OCI-LY7 (cell line): ENCODE measurements around the gene PLCL2. TPM values are rescaled to one million over a fixed set of nuclear protein-coding genes. Genes with fewer than 3 reads are reported as not detected.

Experiments used
- BruUV-seq: library from RNA; stranded (reverse); fragments of 400-500 nt; replicated peaks from 2 replicates; lab custom pipeline; 2021; lab: Mats Ljungman, UMichigan
- CTCF ChIA-PET: fragments of 300-600 bp; sonication (Branson Sonifier 250); formaldehyde crosslinking; loops from one replicate; lab custom pipeline; 2022; ENCODE audit warnings: antibody characterized with exemption; ENCODE audit not compliant: unreplicated experiment; lab: Charles Lee
- POLR2A ChIA-PET: fragments of 300-600 bp; sonication (Branson Sonifier 250); formaldehyde crosslinking; loops from one replicate; lab custom pipeline; 2022; ENCODE audit warnings: antibody characterized with exemption; lab: Charles Lee
- DNase-seq: peaks from one replicate; pipeline ENCODE4 v3.0.0-alpha.2; 2015; ENCODE audit warnings: low spot score
- H2AFZ ChIP-seq: fragments of 200-600 bp; sonication (generic), shearing (Covaris generic); 2 replicates; pipeline ENCODE4 v1.6.1; 2014; ENCODE audit warnings: mild to moderate bottlenecking, antibody characterized with exemption, low read length, moderate library complexity
- H3K27ac ChIP-seq: fragments of 200-600 bp; sonication (generic); 2 replicates; pipeline ENCODE4 v1.5.1; 2014; ENCODE audit warnings: mixed run types, low read depth, mild to moderate bottlenecking, moderate library complexity, low read length, inconsistent platforms; ENCODE audit not compliant: poor library complexity, severe bottlenecking
- H3K36me3 ChIP-seq: fragments of 200-600 bp; sonication (generic); 2 replicates; pipeline ENCODE4 v1.6.1; 2014; ENCODE audit warnings: mild to moderate bottlenecking, antibody characterized with exemption, low read length, moderate library complexity, mixed read lengths; ENCODE audit not compliant: insufficient read depth
- H3K4me1 ChIP-seq: fragments of 200-600 bp; sonication (generic); 2 replicates; pipeline ENCODE4 v1.5.1; 2014; ENCODE audit warnings: mild to moderate bottlenecking, low read length; ENCODE audit not compliant: insufficient read depth, poor library complexity, severe bottlenecking
- H3K4me2 ChIP-seq: fragments of 200-600 bp; sonication (generic); 2 replicates; pipeline ENCODE4 v1.6.1; 2014; ENCODE audit warnings: mild to moderate bottlenecking, low read length
- H3K4me3 ChIP-seq: fragments of 200-600 bp; sonication (generic); 2 replicates; pipeline ENCODE4 v1.5.1; 2014; ENCODE audit warnings: mild to moderate bottlenecking, low read depth, low read length; ENCODE audit not compliant: poor library complexity, severe bottlenecking
- H3K79me2 ChIP-seq: fragments of 200-600 bp; sonication (generic); 2 replicates; pipeline ENCODE4 v1.6.1; 2016; ENCODE audit warnings: low read depth, mild to moderate bottlenecking, low read length, moderate library complexity, mixed read lengths; ENCODE audit not compliant: insufficient read depth
- H3K9me2 ChIP-seq: fragments of 200-600 bp; sonication (generic); 2 replicates; pipeline ENCODE4 v1.6.1; 2016; ENCODE audit warnings: mild to moderate bottlenecking, low read length, mixed read lengths; ENCODE audit not compliant: insufficient read depth
- H3K9me3 ChIP-seq: fragments of 200-600 bp; sonication (generic); 2 replicates; pipeline ENCODE4 v1.6.1; 2014; ENCODE audit warnings: mild to moderate bottlenecking, mixed run types, low read length, mixed read lengths
- H4K20me1 ChIP-seq: fragments of 200-600 bp; sonication (generic); 2 replicates; pipeline ENCODE4 v1.6.1; 2014; ENCODE audit warnings: mild to moderate bottlenecking, antibody characterized with exemption, low read length, moderate library complexity, mixed read lengths; ENCODE audit not compliant: insufficient read depth
- EZH2phosphoT487 ChIP-seq: fragments of 200-600 bp; sonication (generic); IDR thresholded peaks from 2 replicates; pipeline ENCODE4 v1.6.1; 2018; ENCODE audit warnings: low read depth, borderline replicate concordance, mild to moderate bottlenecking, mixed run types, antibody characterized with exemption, low read length, moderate library complexity, mixed read lengths
- intact Hi-C: fragments of 100-400 bp; cut with micrococcal nuclease; formaldehyde crosslinking; loops from one replicate; pipeline ENCODE4 v1.10.0; 2022; ENCODE audit not compliant: unreplicated experiment
- total RNA-seq, 2 experiments: library from RNA; depleted of rRNA in 1 of 2; stranded (reverse); fragments of >200 nt in 1 of 2; shearing (Covaris generic) in 1 of 2; gene quantifications; 2 replicates each; pipeline ENCODE4 v1.2.3, GENCODE V29; 2014 to 2022
- TF ChIP-seq, protein P1 (sequence below): fragments of 200-600 bp; sonication (generic); conservative IDR thresholded peaks from 2 replicates; pipeline ENCODE4 v1.5.1; 2014; ENCODE audit warnings: mild to moderate bottlenecking, antibody characterized with exemption, low read length, moderate library complexity, mixed read lengths

PLCL2 gene
- total RNA-seq, 2 experiments from 2014 or later, result 34.1 to 41.6 TPM

DNA sequence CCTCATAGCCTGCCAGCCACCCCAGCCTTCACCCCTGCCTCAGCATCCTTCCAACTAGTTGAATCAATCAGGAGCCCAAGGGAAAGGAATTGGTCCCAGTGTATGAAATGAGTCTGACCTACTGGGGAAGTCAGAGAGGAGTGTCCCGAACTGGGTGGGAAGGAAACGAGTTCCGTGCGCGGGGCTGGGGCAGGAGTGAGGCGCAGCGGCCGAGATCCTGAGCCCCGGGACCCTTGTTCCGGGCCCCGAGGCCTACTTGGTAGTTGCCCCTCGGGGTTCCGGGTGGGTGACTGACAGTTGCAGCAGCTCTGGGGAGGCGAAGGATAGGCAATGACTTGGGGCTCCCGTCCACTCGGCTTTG lies 1.1 kb upstream of the PLCL2 start:
- Histone ChIP-seq H3K4me2 (peak overlapping the region; percentile 86), H3K36me3 (no peaks in the 10 kb centered on the region), H3K9me3 (no peaks in the 10 kb centered on the region), H4K20me1 (peaks cover 16% of the 10 kb centered on the region; the same call in 1 of the 2 replicates), H2AFZ (peak overlapping the region; percentile 81; the same call in 1 of the 2 replicates), H3K9me2 (no peaks in the 10 kb centered on the region), H3K79me2 (peaks cover 35% of the 10 kb centered on the region), H3K27ac (no peak overlapping the region), H3K4me3 (peak overlapping the region; percentile 76), H3K4me1 (peaks cover 17% of the 10 kb centered on the region)
- DNase-seq, result no peak
- ChIA-PET CTCF (interaction anchor here (0.6 to 1.7 kb wide), 5 partner anchors 13 to 281 kb away, joined by 3 to 5 read pairs (median 3); no protein-coding TSS in a partner anchor), POLR2A (interaction anchor here (0.8 to 7.5 kb wide), 6 partner anchors 14 to 101 kb away, joined by 3 to 96 read pairs (median 4); no protein-coding TSS in a partner anchor)
- intact Hi-C loops, result loop anchor here (1.0 to 2.0 kb wide), 2 partner anchors 312 to 349 kb away; no protein-coding TSS in a partner anchor
- no peak for TF ChIP-seq EZH2phosphoT487
- TF ChIP-seq, protein P1, sequence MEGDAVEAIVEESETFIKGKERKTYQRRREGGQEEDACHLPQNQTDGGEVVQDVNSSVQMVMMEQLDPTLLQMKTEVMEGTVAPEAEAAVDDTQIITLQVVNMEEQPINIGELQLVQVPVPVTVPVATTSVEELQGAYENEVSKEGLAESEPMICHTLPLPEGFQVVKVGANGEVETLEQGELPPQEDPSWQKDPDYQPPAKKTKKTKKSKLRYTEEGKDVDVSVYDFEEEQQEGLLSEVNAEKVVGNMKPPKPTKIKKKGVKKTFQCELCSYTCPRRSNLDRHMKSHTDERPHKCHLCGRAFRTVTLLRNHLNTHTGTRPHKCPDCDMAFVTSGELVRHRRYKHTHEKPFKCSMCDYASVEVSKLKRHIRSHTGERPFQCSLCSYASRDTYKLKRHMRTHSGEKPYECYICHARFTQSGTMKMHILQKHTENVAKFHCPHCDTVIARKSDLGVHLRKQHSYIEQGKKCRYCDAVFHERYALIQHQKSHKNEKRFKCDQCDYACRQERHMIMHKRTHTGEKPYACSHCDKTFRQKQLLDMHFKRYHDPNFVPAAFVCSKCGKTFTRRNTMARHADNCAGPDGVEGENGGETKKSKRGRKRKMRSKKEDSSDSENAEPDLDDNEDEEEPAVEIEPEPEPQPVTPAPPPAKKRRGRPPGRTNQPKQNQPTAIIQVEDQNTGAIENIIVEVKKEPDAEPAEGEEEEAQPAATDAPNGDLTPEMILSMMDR, result no peak
- BruUV-seq, result no TSS peak

DNA sequence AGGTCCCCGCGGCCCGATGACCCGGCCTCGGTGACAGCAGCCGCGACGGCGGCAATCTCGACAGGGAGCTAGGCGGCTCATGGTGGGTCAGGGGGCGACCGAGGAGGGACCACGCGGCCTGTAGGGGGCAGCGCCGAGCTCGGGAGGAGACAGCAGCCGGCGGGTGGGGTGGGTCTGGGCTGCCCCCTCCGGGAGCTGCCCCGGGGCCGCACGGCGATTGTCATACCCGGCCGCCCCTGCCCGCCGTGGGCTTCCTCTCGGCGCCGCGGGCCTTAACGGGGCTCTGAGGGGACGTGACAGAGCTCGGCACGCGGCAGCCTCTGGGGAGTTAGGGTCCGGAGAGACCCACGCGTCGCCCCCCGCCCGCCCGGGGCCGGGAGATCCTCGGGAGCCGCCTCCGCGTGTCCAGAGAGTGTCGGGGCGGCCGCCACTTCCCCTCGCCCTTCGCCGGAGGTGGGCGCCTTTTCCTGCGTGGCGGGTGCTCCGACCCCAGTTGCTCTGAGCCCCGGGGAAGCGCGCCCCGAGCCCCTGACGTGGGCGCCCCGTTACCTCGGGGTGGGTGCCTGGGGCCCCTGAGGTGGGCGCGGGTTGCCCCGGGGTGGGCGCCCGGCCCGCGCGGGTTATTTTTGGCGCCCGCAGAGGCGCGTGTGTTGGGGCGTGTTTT lies 539 bp upstream of the PLCL2 start:
- DNase-seq, result peak; percentile 83
- BruUV-seq, result TSS peak; percentile 38
- peak overlapping the region; percentile 86 for H3K4me2 ChIP-seq
- peak overlapping the region; percentile 76 for H3K4me3 ChIP-seq
- TF ChIP-seq, protein P1, result peak; percentile 77
- TF ChIP-seq EZH2phosphoT487, result no peak
- H2AFZ ChIP-seq, result peak overlapping the region; percentile 81
- no peaks in the 10 kb centered on the region for H3K36me3 ChIP-seq
- H3K79me2 ChIP-seq, result peaks cover 41% of the 10 kb centered on the region
- CTCF ChIA-PET, result interaction anchor here (0.6 to 1.7 kb wide), 8 partner anchors 13 to 301 kb away, joined by 3 to 5 read pairs (median 3); no protein-coding TSS in a partner anchor
- no peaks in the 10 kb centered on the region for H3K9me2 ChIP-seq
- H3K27ac ChIP-seq, result peak overlapping the region; percentile 79
- intact Hi-C loops, result loop anchor here (1.0 to 2.0 kb wide), 2 partner anchors 311 to 349 kb away; no protein-coding TSS in a partner anchor
- H3K4me1 ChIP-seq, result peaks cover 22% of the 10 kb centered on the region
- POLR2A ChIA-PET, result interaction anchor here (0.6 to 7.5 kb wide), 11 partner anchors 14 to 544 kb away, joined by 3 to 96 read pairs (median 4); no protein-coding TSS in a partner anchor
- peaks cover 16% of the 10 kb centered on the region; the same call in 1 of the 2 replicates for H4K20me1 ChIP-seq
- no peaks in the 10 kb centered on the region for H3K9me3 ChIP-seq
